ENCODE measurements around the gene SPTLC1. TPM values are rescaled to one million over a fixed set of nuclear protein-coding genes. Genes with fewer than 3 reads are reported as not detected.

The SPTLC1 gene
- total and polyA plus RNA-seq, 2 of the 8 experiments (the other 6 are each of a cell fraction or from before 2014, with no cell fraction given): 34.2 to 62.1 TPM

DNA sequence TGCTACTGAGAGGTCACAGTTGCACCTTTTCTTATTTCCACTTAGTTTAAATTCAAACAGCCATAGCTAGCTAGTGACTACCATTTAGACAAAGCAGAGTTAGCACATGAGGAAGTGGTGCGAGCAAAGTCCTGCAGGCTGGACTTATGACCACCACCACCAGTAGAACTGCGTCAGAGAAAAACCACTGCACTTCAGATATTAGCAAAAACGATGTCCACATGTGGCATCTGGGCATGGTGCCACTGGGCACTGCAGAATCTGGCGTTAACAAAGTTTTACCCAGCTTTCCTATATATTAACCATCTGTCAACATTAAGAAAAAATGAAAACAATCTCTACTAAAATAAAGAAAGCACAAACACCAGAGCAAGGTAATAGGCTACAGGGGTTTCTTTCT, 80.1 kb downstream of the SPTLC1 start:
- H3K79me1 ChIP-seq (ENCODE audit: low read depth, low read length): no peaks in the 10 kb centered on the region
- no peaks in the 10 kb centered on the region for H3K9me3 ChIP-seq (ENCODE audit: insufficient read depth in 2 of 2, low read depth in 1 of 2, low read length in 1 of 2)
- DNase-seq (ENCODE audit: low read depth in 1 of 2, low spot score in 2 of 2) (no peak), FAIRE-seq (no peak)
- H4K91ac ChIP-seq (replicated peaks; ENCODE audit: insufficient read length, low read length): no peak overlapping the region
- no peak overlapping the region for H3K18ac ChIP-seq (ENCODE audit: extremely low read depth, low read length)
- no peak overlapping the region for H2BK12ac ChIP-seq (ENCODE audit: low read depth, low read length)
- 94% methylated on average over 4 of the region's 4 CpGs; no CpG with 5 or more reads in 1 of the 2 experiments for WGBS, 2 experiments (ENCODE audit: extremely low coverage in 1 of 2, insufficient coverage in 1 of 2, insufficient read length in 1 of 2, insufficient replicate concordance in 2 of 2, low coverage in 1 of 2, low lambda C conversion rate in 2 of 2, missing lambda C conversion rate in 1 of 2)
- no peaks in the 10 kb centered on the region for H3K79me2 ChIP-seq (ENCODE audit: control insufficient read depth in 1 of 2, insufficient read depth in 2 of 2, low read length in 2 of 2)
- no peaks in the 10 kb centered on the region for H3K23me2 ChIP-seq (ENCODE audit: low read depth, low read length)
- H3K9ac ChIP-seq (replicated peaks in 1 of 4; ENCODE audit: extremely low read depth in 1 of 4, low read depth in 3 of 4, low read length in 3 of 4): no peak overlapping the region
- no peak overlapping the region for H2BK5ac ChIP-seq (ENCODE audit: low read depth, low read length)
- no peak overlapping the region for H3K56ac ChIP-seq (replicated peaks; ENCODE audit: insufficient read length, low read depth, low read length)
- CTCF ChIA-PET (ENCODE audit: partially characterized antibody): interaction anchor here (1.5 kb wide), 1 partner anchor 260 kb away, joined by 3 read pairs; no protein-coding TSS in a partner anchor
- H2BK120ac ChIP-seq (replicated peaks; ENCODE audit: low read depth, low read length): no peak overlapping the region
- POLR2A ChIA-PET (ENCODE audit: partially characterized antibody): no interaction called here
- no peak overlapping the region for H3K23ac ChIP-seq (ENCODE audit: insufficient read length)
- no peak overlapping the region for H2BK15ac ChIP-seq (ENCODE audit: low read length)
- H3K36me3 ChIP-seq (ENCODE audit: control insufficient read depth in 2 of 4, insufficient read depth in 4 of 4, low read length in 3 of 4): peaks cover 5 to 42% (median 20%) of the 10 kb centered on the region in 4 experiments; a peak in 5 of 8 replicates
- H3K4me2 ChIP-seq (ENCODE audit: insufficient read depth in 1 of 2, low read depth in 2 of 2, low read length in 2 of 2): no peak overlapping the region
- H3K4me3 ChIP-seq (ENCODE audit: extremely low read depth in 1 of 4, insufficient read depth in 2 of 4, low read depth in 3 of 4, low read length in 4 of 4): no peak overlapping the region
- no peak overlapping the region for H3K4ac ChIP-seq (replicated peaks; ENCODE audit: insufficient read length, low read depth, low read length)
- H3K27ac ChIP-seq (ENCODE audit: low read depth, low read length): no peak overlapping the region
- H2AFZ ChIP-seq (ENCODE audit: low read length): no peak overlapping the region
- H3K27me3 ChIP-seq (replicated peaks in 1 of 4; ENCODE audit: control insufficient read depth in 3 of 4, extremely low read depth in 1 of 4, insufficient read depth in 3 of 4, low read length in 3 of 4): no peaks in the 10 kb centered on the region
- no peak overlapping the region for H3K14ac ChIP-seq (ENCODE audit: insufficient read length)
- H2BK20ac ChIP-seq (ENCODE audit: low read length): no peak overlapping the region
- peaks cover 0 to 5% of the 10 kb centered on the region in 2 experiments for H4K20me1 ChIP-seq (replicated peaks in 1 of 2; ENCODE audit: control insufficient read depth in 1 of 2, insufficient read depth in 2 of 2, low read length in 2 of 2)
- H4K8ac ChIP-seq (ENCODE audit: extremely low read depth, insufficient read depth, low read length): no peak overlapping the region
- TF ChIP-seq TEAD4 (IDR thresholded peaks at IDR 0.05; ENCODE audit: low read depth, low read length) (no peak), RBBP5 (IDR thresholded peaks at IDR 0.05; ENCODE audit: borderline replicate concordance, low read depth, low read length) (no peak), CEBPB (IDR thresholded peaks at IDR 0.05; ENCODE audit: low read depth, low read length) (no peak), HDAC6 (IDR thresholded peaks at IDR 0.05; ENCODE audit: low read depth, low read length) (no peak), POLR2A (IDR thresholded peaks at IDR 0.05; ENCODE audit: control extremely low read depth in 1 of 2, low read depth in 2 of 2, low read length in 2 of 2) (no peak), GTF2F1 (IDR thresholded peaks at IDR 0.05; ENCODE audit: borderline replicate concordance, low read depth, low read length) (no peak), TAF7 (optimal IDR thresholded peaks at IDR 0.05; ENCODE audit: borderline replicate concordance, low read depth, low read length) (no peak), TBP (IDR thresholded peaks at IDR 0.05; ENCODE audit: low read depth, low read length) (no peak), CHD2 (IDR thresholded peaks at IDR 0.05; ENCODE audit: low read length) (no peak), SUZ12 (IDR thresholded peaks at IDR 0.05; ENCODE audit: low read length) (no peak), TCF12 (IDR thresholded peaks at IDR 0.05; ENCODE audit: low read depth, low read length) (no peak), KDM5A (IDR thresholded peaks at IDR 0.05; ENCODE audit: low read length) (no peak), BACH1 (IDR thresholded peaks at IDR 0.05; ENCODE audit: low read length) (no peak), BRCA1 (IDR thresholded peaks at IDR 0.05; ENCODE audit: low read depth, low read length) (no peak), ZNF274 (IDR thresholded peaks at IDR 0.05; ENCODE audit: borderline replicate concordance, extremely low read depth, low read length) (no peak)
- TF ChIP-seq, protein P1, sequence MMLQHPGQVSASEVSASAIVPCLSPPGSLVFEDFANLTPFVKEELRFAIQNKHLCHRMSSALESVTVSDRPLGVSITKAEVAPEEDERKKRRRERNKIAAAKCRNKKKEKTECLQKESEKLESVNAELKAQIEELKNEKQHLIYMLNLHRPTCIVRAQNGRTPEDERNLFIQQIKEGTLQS (IDR thresholded peaks at IDR 0.05; ENCODE audit: insufficient read depth, low read depth, low read length): no peak
- no peak overlapping the region for H4K5ac ChIP-seq (ENCODE audit: insufficient read length, low read depth, low read length)
- no peak overlapping the region for H2AK5ac ChIP-seq (ENCODE audit: low read depth, low read length)
- H3K4me1 ChIP-seq (replicated peaks in 1 of 4; ENCODE audit: control insufficient read depth in 3 of 4, insufficient read depth in 4 of 4, low read length in 3 of 4): no peaks in the 10 kb centered on the region
